Left lung (tissue), 10 donors: ENCODE data around the gene CAMTA1. TPM values are rescaled to one million over a fixed set of nuclear protein-coding genes. Genes with fewer than 3 reads are reported as not detected.
A peak's percentile ranks its signal among the peaks of the same experiment; 100 is the strongest.

Experiments
- ATAC-seq: fragments of 200-7000 bp; cut with Tn5 transposase; one replicate; pipeline ENCODE4 v1.9.1; 2020; ENCODE audit warnings: moderate library complexity
- DNase-seq, 4 donors: peaks; one replicate each; pipeline ENCODE4 v3.0.0-alpha.2; 2013 to 2020
- H3K27ac ChIP-seq, 2 donors: fragments of 200-600 bp; sonication (generic) in 1 of 2; one replicate each; pipeline versions ENCODE4 v1.5.0 to v1.8.0; 2020 to 2021
- H3K27me3 ChIP-seq, 2 donors: fragments of 200-600 bp; sonication (generic) in 1 of 2; one replicate each; pipeline versions ENCODE4 v1.5.0 to v1.8.0; 2020 to 2021
- H3K36me3 ChIP-seq, 2 donors: fragments of 200-600 bp; sonication (generic) in 1 of 2; one replicate each; pipeline versions ENCODE4 v1.5.0 to v1.8.0; 2020 to 2021
- H3K4me1 ChIP-seq, 2 donors: fragments of 200-600 bp; one replicate each; pipeline ENCODE4 v1.8.0; 2021
- H3K4me3 ChIP-seq, 2 donors: fragments of 200-600 bp; sonication (generic) in 1 of 2; one replicate each; pipeline versions ENCODE4 v1.5.0 to v1.8.0; 2020 to 2021; ENCODE audit warnings: mild to moderate bottlenecking in 1 of 2
- H3K9me3 ChIP-seq, 2 donors: fragments of 200-600 bp; sonication (generic) in 1 of 2; one replicate each; pipeline versions ENCODE4 v1.5.0 to v1.8.0; 2020 to 2021
- intact Hi-C, 2 donors: fragments of 100-400 bp; cut with DNase I; formaldehyde crosslinking; loops; one replicate each; pipeline versions ENCODE4 v1.11.2 to v1.14.2; 2022
- polyA plus RNA-seq, 6 donors: library from polyadenylated mRNA; unstranded; fragments of 120-200 nt; gene quantifications; one replicate each; pipeline ENCODE4 v1.2.1, GENCODE V29; 2013; ENCODE audit not compliant: insufficient read length in 6 of 6
- total RNA-seq, 2 donors: library from RNA; stranded (reverse); fragmentation: NEBNext Ultra II Directional; extraction: Animal tissue kit (Norgen Biotek cat#: 25700); gene quantifications; one replicate each; pipeline ENCODE4 v1.2.1, GENCODE V29; 2021
- TF ChIP-seq, protein P1 (sequence below), 2 donors: fragments of 200-600 bp; sonication (generic) in 1 of 2; IDR thresholded peaks; one replicate each; pipeline versions ENCODE4 v1.5.0 to v1.8.0; 2021; ENCODE audit warnings: antibody characterized with exemption in 2 of 2
- donor health status: DM: no; HTN: yes; CAD: no.
- donor health status: DM: no; HTN: no; CAD: no.

CAMTA1 gene
- total and polyA plus RNA-seq, 8 donors: 42.7 to 69.1 (median 49.4) TPM

DNA sequence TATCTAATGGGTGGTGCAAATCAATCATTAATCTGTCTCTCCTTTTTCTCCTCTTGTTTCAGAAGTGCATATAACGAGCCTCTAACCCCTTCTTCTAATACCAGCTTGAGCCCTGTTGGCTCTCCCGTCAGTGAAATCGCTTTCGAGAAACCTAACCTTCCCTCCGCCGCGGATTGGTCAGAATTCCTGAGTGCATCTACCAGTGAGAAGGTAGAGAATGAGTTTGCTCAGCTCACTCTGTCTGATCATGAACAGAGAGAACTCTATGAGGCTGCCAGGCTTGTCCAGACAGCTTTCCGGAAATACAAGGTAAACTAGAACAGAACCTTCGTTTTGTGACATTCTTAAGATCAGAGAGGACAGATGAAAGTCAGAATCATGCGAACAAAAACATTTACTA lies 960.5 kb downstream of the CAMTA1 start:
- H3K27ac ChIP-seq: no peak overlapping the region

DNA sequence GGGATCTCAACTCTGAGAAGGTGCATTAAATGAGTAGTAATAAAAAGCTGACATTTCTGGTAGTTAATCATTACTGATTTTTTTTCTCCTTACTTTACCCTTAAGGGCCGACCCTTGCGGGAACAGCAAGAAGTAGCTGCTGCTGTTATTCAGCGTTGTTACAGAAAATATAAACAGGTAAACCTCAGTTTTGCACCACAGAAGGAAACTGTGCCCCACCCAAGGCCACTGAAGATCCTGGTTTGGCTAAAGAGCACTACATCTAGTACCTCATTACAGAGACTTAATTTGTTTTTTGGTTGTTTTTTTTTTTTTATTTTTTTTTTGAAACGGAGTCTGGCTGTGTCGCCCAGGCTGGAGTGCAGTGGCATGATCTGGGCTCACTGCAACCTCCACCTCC lies 962.4 kb downstream of the CAMTA1 start:
- DNase-seq (no peak), ATAC-seq (no peak)
- Histone ChIP-seq H3K4me3 (no peak overlapping the region), H3K9me3 (no peaks in the 10 kb centered on the region), H3K4me1 (peaks cover 0 to 6% of the 10 kb centered on the region in 2 donors), H3K36me3 (no peaks in the 10 kb centered on the region), H3K27me3 (no peaks in the 10 kb centered on the region), H3K27ac (no peak overlapping the region)
- TF ChIP-seq, protein P1, sequence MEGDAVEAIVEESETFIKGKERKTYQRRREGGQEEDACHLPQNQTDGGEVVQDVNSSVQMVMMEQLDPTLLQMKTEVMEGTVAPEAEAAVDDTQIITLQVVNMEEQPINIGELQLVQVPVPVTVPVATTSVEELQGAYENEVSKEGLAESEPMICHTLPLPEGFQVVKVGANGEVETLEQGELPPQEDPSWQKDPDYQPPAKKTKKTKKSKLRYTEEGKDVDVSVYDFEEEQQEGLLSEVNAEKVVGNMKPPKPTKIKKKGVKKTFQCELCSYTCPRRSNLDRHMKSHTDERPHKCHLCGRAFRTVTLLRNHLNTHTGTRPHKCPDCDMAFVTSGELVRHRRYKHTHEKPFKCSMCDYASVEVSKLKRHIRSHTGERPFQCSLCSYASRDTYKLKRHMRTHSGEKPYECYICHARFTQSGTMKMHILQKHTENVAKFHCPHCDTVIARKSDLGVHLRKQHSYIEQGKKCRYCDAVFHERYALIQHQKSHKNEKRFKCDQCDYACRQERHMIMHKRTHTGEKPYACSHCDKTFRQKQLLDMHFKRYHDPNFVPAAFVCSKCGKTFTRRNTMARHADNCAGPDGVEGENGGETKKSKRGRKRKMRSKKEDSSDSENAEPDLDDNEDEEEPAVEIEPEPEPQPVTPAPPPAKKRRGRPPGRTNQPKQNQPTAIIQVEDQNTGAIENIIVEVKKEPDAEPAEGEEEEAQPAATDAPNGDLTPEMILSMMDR (IDR thresholded peaks at IDR 0.05): no peak
- intact Hi-C loops: no loop called here

More for the DNA sequence above, 960.5 kb downstream of the CAMTA1 start:
- no peak overlapping the region for H3K4me3 ChIP-seq
- DNase-seq: peak in 2 of 4 donors; percentile 13 to 39
- H3K4me1 ChIP-seq: no peaks in the 10 kb centered on the region
- intact Hi-C loops: no loop called here
- no peaks in the 10 kb centered on the region for H3K36me3 ChIP-seq
- TF ChIP-seq, protein P1 (IDR thresholded peaks at IDR 0.05): no peak
- H3K9me3 ChIP-seq: no peaks in the 10 kb centered on the region
- H3K27me3 ChIP-seq: no peaks in the 10 kb centered on the region
- peak; percentile 95 for ATAC-seq

DNA sequence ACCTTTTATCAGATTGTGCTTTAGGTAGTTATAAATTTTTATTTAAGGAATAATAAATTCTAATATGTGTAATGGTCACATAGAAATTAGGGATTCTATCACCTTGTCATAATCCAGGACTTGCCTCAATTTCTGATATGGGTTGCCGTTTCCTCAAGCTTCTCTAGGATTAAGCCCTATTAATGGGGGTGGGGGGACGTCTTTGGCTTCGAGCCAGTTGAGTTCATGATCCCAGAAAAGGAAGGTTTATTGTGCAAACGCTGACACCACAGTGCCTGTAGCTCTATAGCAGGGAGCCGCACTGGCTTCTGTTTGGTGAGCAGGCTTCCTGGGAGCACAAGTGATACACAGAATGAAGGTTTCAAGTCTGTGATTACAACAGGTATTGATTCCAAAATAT lies 963.9 kb downstream of the CAMTA1 start:
- intact Hi-C loops: no loop called here
- H3K9me3 ChIP-seq: no peaks in the 10 kb centered on the region
- H3K27me3 ChIP-seq: no peaks in the 10 kb centered on the region
- TF ChIP-seq, protein P1 (IDR thresholded peaks at IDR 0.05): no peak
- no peak overlapping the region for H3K27ac ChIP-seq
- ATAC-seq (no peak), DNase-seq (no peak)
- no peak overlapping the region for H3K4me3 ChIP-seq
- H3K36me3 ChIP-seq: no peaks in the 10 kb centered on the region
- H3K4me1 ChIP-seq: peaks cover 0 to 21% of the 10 kb centered on the region in 2 donors

GRCh38 chr1:7751174-7751573 lies 965.9 kb downstream of the CAMTA1 start:
- H3K4me3 ChIP-seq: no peak overlapping the region
- H3K27me3 ChIP-seq: no peaks in the 10 kb centered on the region
- TF ChIP-seq, protein P1 (IDR thresholded peaks at IDR 0.05): no peak
- H3K36me3 ChIP-seq: no peaks in the 10 kb centered on the region
- DNase-seq (no peak), ATAC-seq (no peak)
- H3K4me1 ChIP-seq: peaks cover 0 to 21% of the 10 kb centered on the region in 2 donors
- intact Hi-C loops: loop anchor here in 1 of 2 donors (5.0 kb wide), 1 partner anchor 84 kb away; no protein-coding TSS in a partner anchor
- no peaks in the 10 kb centered on the region for H3K9me3 ChIP-seq
- H3K27ac ChIP-seq: no peak overlapping the region

DNA sequence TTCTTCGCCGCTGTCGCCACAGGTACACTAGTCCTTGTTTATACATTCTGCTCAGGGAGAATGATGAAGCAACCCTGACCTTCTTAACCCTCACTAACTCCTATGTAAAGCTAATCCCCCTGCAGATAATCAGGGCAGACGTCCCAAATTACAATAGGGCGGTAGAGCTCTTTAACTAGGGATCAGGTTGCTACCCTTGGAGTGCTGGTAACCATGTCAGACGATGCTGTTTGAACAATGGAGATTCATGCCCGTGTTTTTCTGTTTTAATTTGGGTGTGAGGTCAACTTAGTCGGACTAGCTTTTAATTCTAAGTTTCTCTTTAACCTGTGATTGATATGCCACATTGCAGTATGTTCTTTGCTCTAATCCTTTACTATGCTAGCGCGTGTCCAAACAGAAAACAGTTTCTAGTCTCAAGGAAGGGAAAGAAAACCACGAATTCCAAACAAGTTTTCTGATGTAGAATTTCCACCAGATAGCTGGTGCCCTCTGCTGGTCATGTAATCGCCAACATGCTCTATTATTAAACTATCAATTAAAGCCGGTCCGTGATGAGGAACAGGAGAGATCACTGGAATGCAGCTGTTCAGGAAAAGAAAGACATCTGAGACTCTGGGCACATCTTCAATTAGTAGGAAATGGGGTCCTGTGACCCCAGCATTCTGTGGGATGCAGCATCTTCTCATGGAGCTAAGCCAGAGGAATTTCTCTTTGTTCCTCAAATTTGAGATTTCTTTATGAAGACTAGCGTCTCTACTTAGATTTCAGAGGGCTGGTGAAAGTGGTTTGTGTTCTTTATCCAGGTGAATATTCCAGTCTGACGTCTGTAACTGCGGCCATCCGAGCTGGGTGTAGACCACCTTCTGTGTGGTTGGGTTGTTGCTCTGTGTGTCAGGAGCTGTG lies 967.5 kb downstream of the CAMTA1 start:
- Histone ChIP-seq H3K4me1 (peaks cover 0 to 21% of the 10 kb centered on the region in 2 donors), H3K36me3 (no peaks in the 10 kb centered on the region), H3K27ac (peak overlapping the region in 1 of 2 donors; percentile 34), H3K27me3 (no peaks in the 10 kb centered on the region), H3K4me3 (no peak overlapping the region), H3K9me3 (no peaks in the 10 kb centered on the region)
- TF ChIP-seq, protein P1 (IDR thresholded peaks at IDR 0.05): peak; percentile 60 to 71
- intact Hi-C loops: loop anchor here in 1 of 2 donors (5.0 kb wide), 1 partner anchor 85 kb away; no protein-coding TSS in a partner anchor
- ATAC-seq (peak; percentile 96), DNase-seq (peak in 3 of 4 donors; percentile 38 to 85 (median 77))
